Gastroesophageal sphincter (tissue), 4 donors: ENCODE data around the gene OR2H1. TPM values are rescaled to one million over a fixed set of nuclear protein-coding genes. Genes with fewer than 3 reads are reported as not detected.

ENCODE experiments used
- ATAC-seq: fragments of 150-250 bp; one replicate; pipeline ENCODE4 v1.9.1; 2016; ENCODE audit warnings: mild to moderate bottlenecking, moderate library complexity
- H3K27ac ChIP-seq, 4 donors: fragments of 200-600 bp; sonication (generic) in 3 of 4; 1 replicate in 3 of 4; 2 replicates in 1 of 4; pipeline ENCODE4 v1.5.1; 2016 to 2019
- H3K27me3 ChIP-seq: fragments of 200-600 bp; sonication (generic); one replicate; pipeline ENCODE4 v1.5.1; 2019
- H3K36me3 ChIP-seq, 2 donors: fragments of 200-600 bp; sonication (generic); one replicate each; pipeline ENCODE4 v1.5.1; 2019; ENCODE audit warnings: control low read depth in 1 of 2
- H3K4me1 ChIP-seq, 3 donors: fragments of 200-600 bp; sonication (generic); 1 replicate in 2 of 3; 2 replicates in 1 of 3; pipeline ENCODE4 v1.5.1; 2016 to 2019; ENCODE audit warnings: control low read depth in 2 of 3
- H3K4me3 ChIP-seq, 2 donors: fragments of 200-600 bp; sonication (generic); one replicate each; pipeline ENCODE4 v1.5.1; 2019; ENCODE audit warnings: mild to moderate bottlenecking in 1 of 2, moderate library complexity in 1 of 2
- H3K9me3 ChIP-seq, 3 donors: fragments of 200-600 bp; sonication (generic); one replicate each; pipeline ENCODE4 v1.5.1; 2017 to 2019; ENCODE audit warnings: control low read depth in 2 of 3
- EP300 ChIP-seq: sonication (generic); formaldehyde crosslinking; IDR thresholded peaks from one replicate; pipeline ENCODE4 v1.6.1; 2017; ENCODE audit warnings: antibody characterized with exemption, mild to moderate bottlenecking
- POLR2A ChIP-seq, 2 donors: fragments of 450-650 bp; IDR thresholded peaks; one replicate each; pipeline ENCODE4 v1.6.1; 2017; ENCODE audit warnings: antibody characterized with exemption in 2 of 2, mild to moderate bottlenecking in 2 of 2, moderate library complexity in 1 of 2
- POLR2AphosphoS5 ChIP-seq: sonication (generic); formaldehyde crosslinking; IDR thresholded peaks from one replicate; pipeline ENCODE4 v1.6.1; 2017; ENCODE audit warnings: antibody characterized with exemption
- WGBS, 2 donors: methylation state at CpG; one replicate each; pipeline ENCODE4 v1.1.5; 2018; ENCODE audit warnings: low coverage in 1 of 2; 5-methylcytosine and 5-hydroxymethylcytosine counted together
- total RNA-seq, 4 donors: library from RNA; depleted of rRNA; stranded (reverse); fragments of >200 nt; gene quantifications; one replicate each; pipeline ENCODE4 v1.1.0, GENCODE V29; 2016
- TF ChIP-seq, protein P1 (sequence below), 4 experiments: fragments of 200-600 bp in 2 of 4; fragments of 450-650 bp in 2 of 4; sonication (generic) in 1 of 4; IDR thresholded peaks; one replicate each; pipeline ENCODE4 v1.5.1; 2017 to 2019; ENCODE audit warnings: antibody characterized with exemption in 4 of 4, mild to moderate bottlenecking in 2 of 4, moderate library complexity in 2 of 4

OR2H1 gene
- total RNA-seq, 4 donors from 2014 or later: not detected

DNA sequence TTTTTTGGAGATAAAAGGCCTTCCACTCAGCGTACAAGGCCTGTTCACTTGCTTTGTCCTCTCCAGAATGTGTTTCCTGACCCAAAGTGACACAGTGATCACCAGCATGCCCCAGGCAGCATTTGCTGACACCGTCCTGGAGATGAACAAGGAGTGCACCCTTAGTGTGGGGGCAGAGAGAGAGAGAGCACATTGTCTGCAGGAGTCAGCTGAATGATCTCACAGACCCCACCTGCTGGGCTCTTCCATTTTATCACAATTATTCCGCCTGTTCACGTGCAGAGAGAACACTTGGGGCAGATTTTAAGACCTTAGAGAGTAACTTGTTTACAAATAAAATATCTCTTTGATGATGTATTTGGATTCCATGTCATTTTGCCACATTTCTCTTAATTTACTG lies 53.2 kb downstream of the OR2H1 start:
- H3K36me3 ChIP-seq: no peaks in the 10 kb centered on the region
- H3K4me1 ChIP-seq: no peaks in the 10 kb centered on the region
- no peak for TF ChIP-seq POLR2AphosphoS5
- no peak for TF ChIP-seq POLR2A (IDR thresholded peaks at IDR 0.05)
- TF ChIP-seq, protein P1, sequence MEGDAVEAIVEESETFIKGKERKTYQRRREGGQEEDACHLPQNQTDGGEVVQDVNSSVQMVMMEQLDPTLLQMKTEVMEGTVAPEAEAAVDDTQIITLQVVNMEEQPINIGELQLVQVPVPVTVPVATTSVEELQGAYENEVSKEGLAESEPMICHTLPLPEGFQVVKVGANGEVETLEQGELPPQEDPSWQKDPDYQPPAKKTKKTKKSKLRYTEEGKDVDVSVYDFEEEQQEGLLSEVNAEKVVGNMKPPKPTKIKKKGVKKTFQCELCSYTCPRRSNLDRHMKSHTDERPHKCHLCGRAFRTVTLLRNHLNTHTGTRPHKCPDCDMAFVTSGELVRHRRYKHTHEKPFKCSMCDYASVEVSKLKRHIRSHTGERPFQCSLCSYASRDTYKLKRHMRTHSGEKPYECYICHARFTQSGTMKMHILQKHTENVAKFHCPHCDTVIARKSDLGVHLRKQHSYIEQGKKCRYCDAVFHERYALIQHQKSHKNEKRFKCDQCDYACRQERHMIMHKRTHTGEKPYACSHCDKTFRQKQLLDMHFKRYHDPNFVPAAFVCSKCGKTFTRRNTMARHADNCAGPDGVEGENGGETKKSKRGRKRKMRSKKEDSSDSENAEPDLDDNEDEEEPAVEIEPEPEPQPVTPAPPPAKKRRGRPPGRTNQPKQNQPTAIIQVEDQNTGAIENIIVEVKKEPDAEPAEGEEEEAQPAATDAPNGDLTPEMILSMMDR (IDR thresholded peaks at IDR 0.05): no peak
- no peak for TF ChIP-seq EP300
- ATAC-seq: no peak
- H3K27ac ChIP-seq: no peak overlapping the region
- no peaks in the 10 kb centered on the region for H3K27me3 ChIP-seq
- H3K9me3 ChIP-seq: no peaks in the 10 kb centered on the region
- H3K4me3 ChIP-seq: no peak overlapping the region
- 33 to 41% methylated on average over 3 to 4 of the region's 4 CpGs for WGBS, 2 donors

DNA sequence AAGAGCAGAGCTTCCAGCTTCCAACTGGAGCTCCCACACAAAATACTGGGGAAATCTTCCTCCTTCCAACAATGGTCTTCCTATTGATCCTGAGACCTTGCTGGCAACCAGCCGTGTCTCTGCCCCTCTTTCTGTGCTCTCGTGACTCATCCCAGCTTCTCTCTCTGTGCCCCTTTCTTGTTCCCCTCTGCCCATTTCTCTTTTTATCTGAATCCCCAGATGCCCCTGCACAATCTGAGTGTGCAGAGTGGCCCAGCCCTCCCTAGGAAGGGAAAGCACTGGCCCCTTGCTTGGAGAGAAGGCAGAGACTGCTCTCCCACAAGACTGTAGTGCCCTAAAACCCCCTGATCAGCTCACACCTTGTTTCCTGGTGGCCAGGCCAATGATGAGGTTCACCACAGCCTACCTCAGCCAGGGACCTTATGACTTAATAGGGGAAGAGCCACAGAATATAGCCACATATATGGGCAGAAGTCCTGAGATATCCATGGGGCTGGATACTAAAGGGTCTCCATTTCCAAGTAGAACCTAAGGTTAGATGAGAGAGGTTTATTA lies 53.9 kb downstream of the OR2H1 start:
- H3K9me3 ChIP-seq: no peaks in the 10 kb centered on the region
- H3K36me3 ChIP-seq: no peaks in the 10 kb centered on the region
- TF ChIP-seq POLR2AphosphoS5 (no peak), EP300 (no peak), POLR2A (IDR thresholded peaks at IDR 0.05) (no peak)
- TF ChIP-seq, protein P1 (IDR thresholded peaks at IDR 0.05): no peak
- H3K27me3 ChIP-seq: no peaks in the 10 kb centered on the region
- no peak overlapping the region for H3K27ac ChIP-seq
- no peak overlapping the region for H3K4me3 ChIP-seq
- H3K4me1 ChIP-seq: no peaks in the 10 kb centered on the region
- WGBS, 2 donors: 89 to 95% methylated on average over 2 of the region's 2 CpGs
- ATAC-seq: no peak

Other genes with a start within 250 kb of the OR2H1 start
- gene OR14J1, start 155.5 kb upstream of the OR2H1 start, total RNA-seq: not detected
- not detected for gene OR5V1, start 88.3 kb upstream of the OR2H1 start, total RNA-seq
- not detected for gene OR12D3, start 81.9 kb upstream of the OR2H1 start, total RNA-seq
- not detected for gene OR12D2, start 61.5 kb upstream of the OR2H1 start, total RNA-seq
- not detected for gene OR12D1, start 42.2 kb upstream of the OR2H1 start, total RNA-seq
- gene OR10C1, start 17.8 kb upstream of the OR2H1 start, total RNA-seq: not detected
- not detected for gene OR11A1, start 84 bp upstream of the OR2H1 start, total RNA-seq
- gene MAS1L, start 30.8 kb downstream of the OR2H1 start, total RNA-seq: not detected
- under 1 TPM in 3 of 4 donors, not detected in 1; 0.31 to 0.47 (median 0.40) TPM for gene UBD, start 102.6 kb downstream of the OR2H1 start, total RNA-seq
- not detected for gene OR2H2, start 128.0 kb downstream of the OR2H1 start, total RNA-seq
- gene GABBR1, start 176.0 kb downstream of the OR2H1 start, total RNA-seq: 10 to 100 TPM; 17.8 to 90.1 (median 44.8) TPM
- gene MOG, start 199.9 kb downstream of the OR2H1 start, total RNA-seq: not detected
- gene ZFP57, start 224.0 kb downstream of the OR2H1 start, total RNA-seq: 1 to 10 TPM in 2 of 4 donors, not detected in 2; 4.7 to 6.2 TPM